ENCODE data around the gene IL3.

IL3 gene, protein sequence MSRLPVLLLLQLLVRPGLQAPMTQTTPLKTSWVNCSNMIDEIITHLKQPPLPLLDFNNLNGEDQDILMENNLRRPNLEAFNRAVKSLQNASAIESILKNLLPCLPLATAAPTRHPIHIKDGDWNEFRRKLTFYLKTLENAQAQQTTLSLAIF

DNA sequence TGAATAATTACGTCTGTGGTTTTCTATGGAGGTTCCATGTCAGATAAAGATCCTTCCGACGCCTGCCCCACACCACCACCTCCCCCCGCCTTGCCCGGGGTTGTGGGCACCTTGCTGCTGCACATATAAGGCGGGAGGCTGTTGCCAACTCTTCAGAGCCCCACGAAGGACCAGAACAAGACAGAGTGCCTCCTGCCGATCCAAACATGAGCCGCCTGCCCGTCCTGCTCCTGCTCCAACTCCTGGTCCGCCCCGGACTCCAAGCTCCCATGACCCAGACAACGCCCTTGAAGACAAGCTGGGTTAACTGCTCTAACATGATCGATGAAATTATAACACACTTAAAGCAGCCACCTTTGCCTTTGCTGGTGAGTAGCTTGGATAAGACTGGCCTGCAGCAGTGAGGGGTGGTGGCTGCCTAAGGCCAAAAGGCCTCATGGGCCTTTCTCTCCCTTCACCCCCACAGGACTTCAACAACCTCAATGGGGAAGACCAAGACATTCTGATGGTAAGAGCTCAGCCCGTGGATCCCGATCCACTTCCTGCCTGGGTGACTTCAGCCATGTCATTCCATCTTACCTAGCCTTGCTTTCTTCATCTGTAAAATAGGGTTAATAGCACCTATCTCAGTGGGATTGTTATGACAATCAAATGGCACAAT lies at the start of gene IL3:
Gene IL3, plus strand, starts transcription at position 155 of the 661 bp plus-strand sequence. Its CDS starts 52 bp downstream, at position 207.
- DNase-seq: no peak

GRCh38 chr5:132010989-132011621 lies 49.4 kb upstream of the IL3 start:
- no peak for DNase-seq

DNA sequence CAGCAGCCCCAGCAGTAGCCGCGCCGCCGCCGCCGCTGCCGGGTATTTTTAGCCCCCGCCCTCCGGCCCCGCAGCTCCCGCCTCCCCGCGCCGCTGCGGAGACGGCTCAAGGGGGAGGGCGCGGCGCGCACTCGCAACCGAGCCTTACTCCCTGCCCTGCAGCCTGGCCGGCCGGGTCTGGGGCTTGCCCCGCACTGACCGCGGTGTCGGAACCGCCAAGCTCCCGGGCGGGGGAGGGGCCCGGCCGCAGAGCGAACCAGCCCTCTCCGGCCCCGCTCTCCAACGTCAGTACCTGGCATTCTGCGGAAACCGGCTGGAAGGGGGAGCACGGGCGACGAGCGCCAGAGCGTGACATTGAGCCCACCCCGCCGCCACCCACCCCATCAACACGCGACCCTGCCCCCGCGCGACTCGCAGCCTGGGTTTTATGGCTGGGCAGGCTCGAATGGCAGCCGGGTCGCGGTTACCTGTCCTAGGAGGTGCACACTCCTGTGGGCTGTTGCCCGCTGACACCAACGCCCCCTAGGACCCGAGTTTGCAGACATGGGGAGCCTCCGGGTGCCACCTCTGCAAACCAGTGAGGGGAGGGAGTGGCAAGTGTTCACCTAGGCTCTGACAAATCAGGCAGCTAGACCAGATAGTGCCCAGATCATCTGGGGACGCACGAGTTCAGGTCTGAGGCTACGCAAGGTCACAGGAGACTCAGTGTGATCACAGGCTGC lies 48.7 kb upstream of the IL3 start, which contains the start of gene ACSL6:
Gene ACSL6, minus strand, starts transcription at position 37 of the 722 bp plus-strand sequence. CDS start 105 bp downstream, outside the sequence.
- DNase-seq: peak; percentile 43

GRCh38 chr5:132012371-132013005 lies 48.0 kb upstream of the IL3 start:
- DNase-seq: no peak

DNA sequence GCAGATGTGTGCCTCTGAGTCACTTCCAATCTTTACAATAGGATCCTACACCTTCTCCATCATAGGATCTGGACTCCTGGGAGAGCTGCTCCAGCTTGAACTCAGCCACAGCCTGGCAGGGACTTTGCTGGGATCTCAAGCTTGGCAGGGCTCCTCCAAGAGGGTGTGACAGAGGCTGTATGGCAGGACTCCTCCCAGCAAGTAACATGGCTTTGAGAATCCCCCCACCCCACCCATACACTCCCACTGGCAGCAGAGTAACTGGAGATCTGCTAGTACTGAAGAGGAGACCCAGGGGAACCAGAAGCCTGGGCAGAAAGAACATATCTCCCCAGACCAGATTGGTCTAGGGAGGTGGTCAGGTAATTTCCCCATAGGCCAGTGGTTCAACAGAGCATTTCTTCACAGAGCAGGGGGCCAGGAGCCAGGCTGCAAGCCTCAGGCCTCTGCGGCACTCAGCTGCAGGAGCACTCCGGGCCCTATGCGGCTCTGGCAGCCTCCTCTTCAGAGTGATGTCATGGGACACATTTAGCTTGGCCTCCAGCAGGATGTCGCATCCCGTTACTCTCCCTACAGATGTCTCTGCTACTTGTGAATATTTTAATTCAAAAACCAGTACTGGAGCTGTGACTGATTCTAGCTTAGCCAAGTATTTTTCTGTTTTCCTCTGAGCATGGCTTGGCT lies 47.3 kb upstream of the IL3 start:
- no peak for DNase-seq

- no peak for DNase-seq
Observed at GRCh38 chr5:132013711-132014110, 46.7 kb upstream of the IL3 start.

GRCh38 chr5:132016721-132017250 lies 43.7 kb upstream of the IL3 start:
- no peak for DNase-seq

DNA sequence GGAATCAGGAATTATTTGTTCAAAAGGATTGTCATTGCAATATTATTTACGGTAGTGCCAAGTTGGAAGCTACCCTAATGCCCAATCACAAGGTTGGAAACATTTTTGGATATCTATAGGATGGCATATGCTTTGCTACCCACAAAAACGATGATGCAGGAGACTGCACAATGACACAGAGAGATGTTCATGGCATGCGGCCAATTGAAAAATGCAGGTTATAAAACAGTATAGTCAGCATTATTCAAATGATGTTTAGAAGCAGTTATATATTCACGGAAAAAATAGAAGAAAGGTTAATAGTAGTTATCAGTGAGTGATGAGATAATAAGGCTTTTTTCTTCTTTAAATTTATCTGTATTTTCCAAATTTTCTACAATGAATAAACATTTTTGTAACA lies 43.1 kb upstream of the IL3 start:
- DNase-seq: no peak

DNA sequence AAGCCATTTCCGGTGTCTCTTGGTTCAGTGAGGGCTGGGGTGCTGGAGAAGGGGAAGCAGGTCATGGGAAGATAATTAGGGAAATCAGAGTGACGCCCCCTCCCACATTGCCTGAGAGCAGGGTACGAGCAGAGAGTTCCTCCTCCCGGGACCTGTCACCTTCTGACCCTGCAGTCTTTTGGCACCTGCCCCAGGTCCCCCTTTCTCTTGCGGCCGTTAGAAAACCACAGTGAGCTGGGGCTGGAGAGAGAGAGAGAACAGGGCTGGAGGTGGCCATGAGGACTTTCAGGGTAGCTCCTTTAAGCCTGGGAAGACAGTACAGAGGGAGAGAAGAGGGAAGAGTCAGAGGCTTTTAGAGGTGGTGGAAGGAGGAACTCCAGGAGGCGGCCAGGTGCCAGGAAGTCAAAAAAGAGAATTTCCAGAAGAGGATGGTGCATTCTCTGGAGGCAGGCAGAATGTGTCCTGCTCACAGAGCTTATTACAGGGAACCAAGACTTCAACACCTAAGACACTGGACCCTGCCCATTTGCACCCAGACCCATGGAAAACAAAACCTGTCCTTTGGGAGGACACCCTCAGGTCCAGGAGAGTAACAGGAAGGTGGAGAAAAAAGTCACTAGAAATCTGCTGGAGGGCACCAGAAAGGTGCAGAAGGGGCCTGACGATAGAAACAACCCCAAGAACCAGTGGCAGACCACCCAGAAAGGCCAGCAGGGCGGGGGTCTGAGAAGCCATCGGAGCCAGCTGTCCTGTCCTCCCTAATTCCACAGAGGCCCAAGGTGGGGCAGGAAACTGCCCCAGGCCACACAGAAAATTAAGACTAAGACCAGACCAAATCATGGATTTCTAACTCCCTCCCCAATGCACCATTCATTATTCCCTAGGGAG lies 42.5 kb upstream of the IL3 start:
- no peak for DNase-seq

DNA sequence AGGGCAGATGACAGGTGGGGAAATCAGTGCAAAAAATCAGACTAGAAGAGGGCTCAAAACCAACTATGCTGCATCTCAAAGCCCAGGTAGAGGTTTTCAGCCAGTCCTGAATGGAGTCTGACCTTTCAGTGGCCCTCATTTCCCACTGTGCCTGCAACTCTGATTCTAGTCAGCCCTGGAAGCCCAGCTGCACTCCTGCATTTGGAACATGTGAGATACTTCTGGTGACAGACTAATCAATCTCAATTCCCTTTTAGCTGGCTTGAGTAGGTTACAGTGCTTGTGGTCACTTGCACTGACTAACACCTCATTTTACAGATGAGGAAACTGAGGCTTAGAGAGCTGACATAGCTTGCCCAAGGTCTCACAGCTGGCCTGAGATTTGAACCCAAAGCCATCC lies 41.1 kb upstream of the IL3 start:
- no peak for DNase-seq

DNA sequence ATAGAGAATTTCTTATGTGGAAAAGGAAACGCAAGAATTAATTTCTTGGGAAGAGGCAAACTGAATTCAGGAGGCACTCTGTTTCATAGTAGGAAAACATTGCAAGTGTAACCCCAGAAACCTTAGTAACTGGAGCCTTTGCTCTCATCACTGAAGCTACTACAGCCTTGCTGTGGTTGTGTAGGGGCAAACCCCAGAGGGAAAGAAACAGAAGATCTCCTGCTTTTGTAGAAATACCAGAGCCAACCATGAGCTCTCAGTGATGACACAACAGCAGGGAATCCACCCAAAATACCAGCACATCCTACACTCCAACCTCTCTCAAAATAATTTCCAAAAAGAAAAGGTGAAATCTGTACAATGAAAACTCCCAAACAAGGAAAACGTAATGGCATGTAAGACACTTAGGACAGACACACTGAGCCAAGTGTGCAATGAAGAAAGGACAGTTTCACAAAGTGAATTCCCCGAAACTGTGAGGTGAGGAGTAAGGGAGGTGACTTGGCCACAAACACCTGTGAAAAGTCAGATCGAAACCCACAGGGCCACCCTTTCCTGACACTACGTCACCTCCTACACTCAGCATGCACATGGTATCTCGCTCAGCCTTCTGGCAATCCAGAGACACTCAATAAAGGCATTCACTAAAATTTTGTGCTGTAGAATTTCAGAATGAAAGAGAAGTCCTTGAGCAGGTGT lies 40.4 kb upstream of the IL3 start:
- peak; percentile 61 for DNase-seq

DNA sequence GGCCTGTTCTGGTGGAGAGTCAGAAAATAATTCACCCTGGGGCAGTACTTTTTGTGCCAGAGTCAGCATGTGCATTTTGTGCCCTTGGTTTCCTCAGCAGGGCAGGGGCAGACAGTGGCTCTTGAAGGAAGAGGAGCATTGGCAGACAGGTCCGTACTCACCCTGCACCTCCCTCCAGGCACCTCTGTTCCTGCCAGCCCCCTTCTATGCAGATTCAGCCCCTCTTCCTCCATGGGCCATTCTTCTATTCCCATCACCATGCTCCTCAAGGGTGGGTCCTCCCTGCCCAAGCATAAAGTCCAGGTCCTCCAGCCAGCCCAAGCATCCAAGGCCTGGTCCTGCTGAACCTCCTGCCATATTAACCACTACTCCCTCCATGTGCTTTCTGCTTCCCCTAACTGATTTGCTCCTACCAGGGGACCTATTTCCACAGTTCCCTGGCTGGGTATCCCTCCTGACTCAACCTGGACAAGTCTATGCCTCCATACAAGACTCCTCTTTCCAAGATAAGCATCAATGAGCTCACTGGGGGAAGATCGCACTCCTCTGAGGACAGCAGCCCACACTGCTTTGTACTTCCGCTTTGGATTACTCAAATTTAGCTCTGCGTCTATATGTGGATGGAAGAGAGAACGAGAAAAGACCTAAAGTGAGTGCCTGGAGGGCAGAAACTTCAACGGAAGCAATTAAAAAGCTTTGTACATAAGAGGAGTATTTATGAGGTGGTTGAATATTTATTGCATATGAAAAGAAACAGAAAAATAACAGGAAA lies 39.7 kb upstream of the IL3 start:
- no peak for DNase-seq

GRCh38 chr5:132021654-132022053 lies 38.8 kb upstream of the IL3 start:
- DNase-seq: no peak

DNA sequence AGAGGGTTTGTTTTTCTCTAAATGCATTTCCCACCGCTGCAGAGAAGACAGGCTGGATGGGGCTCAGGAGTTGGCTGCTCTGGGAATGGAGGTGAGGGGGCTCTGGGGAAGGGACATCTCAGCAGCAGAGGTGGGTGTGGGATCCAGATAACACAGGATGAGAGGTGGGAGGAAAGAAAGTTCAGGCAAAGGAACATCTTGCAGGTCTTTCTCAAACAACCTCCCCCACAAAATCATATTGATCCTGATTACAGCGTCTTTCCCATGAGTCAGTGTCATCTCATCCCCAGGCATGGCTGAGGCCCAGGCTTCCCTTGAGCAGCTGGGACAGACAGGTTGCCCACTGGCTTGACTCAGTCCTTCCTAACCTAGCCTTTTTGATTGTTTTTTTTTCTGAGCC lies 37.7 kb upstream of the IL3 start:
- no peak for DNase-seq

GRCh38 chr5:132023258-132024116 lies 37.0 kb upstream of the IL3 start:
- DNase-seq: no peak

GRCh38 chr5:132024117-132024435 lies 36.4 kb upstream of the IL3 start:
- no peak for DNase-seq

- DNase-seq: no peak
Observed at GRCh38 chr5:132024789-132025402, 35.6 kb upstream of the IL3 start.

- no peak for DNase-seq
Observed at GRCh38 chr5:132025403-132025971, 35.0 kb upstream of the IL3 start.

Measured in activated effector memory CD4-positive, alpha-beta T cell treated with Interleukin-2 at 50 U/mL for 16 hours (primary cell).